ENCODE results near the gene TP53I13.

Gene TP53I13

GRCh38 chr17:29593591-29594518 is 25.4 kb downstream of the TP53I13 start:
- no peak for DNase-seq (ENCODE audit: low read depth in 2 of 2)

- no peak for DNase-seq (ENCODE audit: low read depth in 2 of 2)
Observed at GRCh38 chr17:29594519-29595090, 26.1 kb downstream of the TP53I13 start.

GRCh38 chr17:29595107-29595942 is 26.8 kb downstream of the TP53I13 start:
- no peak for DNase-seq (ENCODE audit: low read depth in 2 of 2)

- DNase-seq (ENCODE audit: low read depth in 2 of 2) = no peak
Observed at GRCh38 chr17:29595943-29596774, 27.7 kb downstream of the TP53I13 start.

GRCh38 chr17:29596811-29597210 is 28.3 kb downstream of the TP53I13 start:
- no peak for DNase-seq (ENCODE audit: low read depth in 2 of 2)

- no peak for DNase-seq (ENCODE audit: low read depth in 2 of 2)
Observed at GRCh38 chr17:29597361-29598172, 29.1 kb downstream of the TP53I13 start.

GRCh38 chr17:29603109-29603674 is 34.7 kb downstream of the TP53I13 start:
- DNase-seq (ENCODE audit: low read depth in 2 of 2) = no peak

- DNase-seq (ENCODE audit: low read depth in 2 of 2) = no peak
Observed at GRCh38 chr17:29607557-29608195, 39.2 kb downstream of the TP53I13 start.

- DNase-seq (ENCODE audit: low read depth in 2 of 2) = no peak
Observed at GRCh38 chr17:29608986-29609385, 40.5 kb downstream of the TP53I13 start.

- DNase-seq (ENCODE audit: low read depth in 2 of 2) = no peak
Observed at GRCh38 chr17:29610395-29610794, 41.9 kb downstream of the TP53I13 start.

- DNase-seq (ENCODE audit: low read depth in 2 of 2) = no peak
Observed at GRCh38 chr17:29611351-29612093, 43.0 kb downstream of the TP53I13 start.

- no peak for DNase-seq (ENCODE audit: low read depth in 2 of 2)
Observed at GRCh38 chr17:29612094-29612403, 43.5 kb downstream of the TP53I13 start.

GRCh38 chr17:29612404-29613280 is 44.1 kb downstream of the TP53I13 start:
- no peak for DNase-seq (ENCODE audit: low read depth in 2 of 2)

GRCh38 chr17:29613352-29613837 is 44.9 kb downstream of the TP53I13 start:
- peak; percentile 86 to 97 for DNase-seq (ENCODE audit: low read depth in 2 of 2)

GRCh38 chr17:29613856-29614255 is 45.4 kb downstream of the TP53I13 start:
- no peak for DNase-seq (ENCODE audit: low read depth in 2 of 2)

GRCh38 chr17:29614349-29615047 is 46.0 kb downstream of the TP53I13 start:
- no peak for DNase-seq (ENCODE audit: low read depth in 2 of 2)

- DNase-seq (ENCODE audit: low read depth in 2 of 2) = no peak
Observed at GRCh38 chr17:29615048-29615385, 46.5 kb downstream of the TP53I13 start.

All from stimulated activated CD4-positive, alpha-beta T cell treated with anti-CD3 and anti-CD28 coated beads, Interleukin-12 subunit alpha, Interleukin-12 subunit beta, amount 100 ng/mL, for 24 hours (primary cell).